Stimulated activated CD4-positive, alpha-beta T cell treated with anti-CD3 and anti-CD28 coated beads, TNF-alpha, amount 100 ng/mL, for 1 hour (primary cell): ENCODE data around the gene UGT1A4.
"Not testable (repeated sequence)": the region's sequence is repeated elsewhere in the genome, so short reads cannot be mapped to it uniquely, and the experiment has no call there.

Source experiments
- DNase-seq, 3 donors: peaks; one replicate each; pipeline ENCODE4 v3.0.0-alpha.2; 2020; ENCODE audit warnings: low read depth in 3 of 3, low spot score in 1 of 3

The UGT1A4 gene

GRCh38 chr2:233746475-233747282 is 28.1 kb downstream of the UGT1A4 start:
- DNase-seq: no peak

GRCh38 chr2:233747283-233747544 is 28.7 kb downstream of the UGT1A4 start:
- DNase-seq: no peak

GRCh38 chr2:233750689-233751088 is 32.2 kb downstream of the UGT1A4 start:
- DNase-seq: not testable (repeated sequence)

GRCh38 chr2:233751212-233752009 is 32.9 kb downstream of the UGT1A4 start:
- DNase-seq: not testable (repeated sequence)

GRCh38 chr2:233754872-233755611 is 36.5 kb downstream of the UGT1A4 start:
- DNase-seq: no peak

GRCh38 chr2:233756429-233757081 is 38.0 kb downstream of the UGT1A4 start:
- no peak for DNase-seq

GRCh38 chr2:233758141-233758540 is 39.6 kb downstream of the UGT1A4 start:
- DNase-seq: no peak

- no peak for DNase-seq
Measured at GRCh38 chr2:233758849-233759248, 40.3 kb downstream of the UGT1A4 start.

- DNase-seq: no peak
Measured at GRCh38 chr2:233760043-233760442, 41.5 kb downstream of the UGT1A4 start, which contains the start of gene UGT1A1. Gene UGT1A1 (plus strand): TSS chr2:233760270. CDS start chr2:233760288, 18 bp downstream.

- DNase-seq: no peak
Measured at GRCh38 chr2:233761040-233761769, 42.7 kb downstream of the UGT1A4 start.

GRCh38 chr2:233764264-233764663 is 45.7 kb downstream of the UGT1A4 start:
- DNase-seq: no peak

GRCh38 chr2:233764761-233765160 is 46.2 kb downstream of the UGT1A4 start:
- no peak for DNase-seq

GRCh38 chr2:233766416-233766815 is 47.9 kb downstream of the UGT1A4 start:
- no peak for DNase-seq

GRCh38 chr2:233768076-233768475 is 49.5 kb downstream of the UGT1A4 start:
- no peak for DNase-seq

GRCh38 chr2:233769260-233769659 is 50.7 kb downstream of the UGT1A4 start:
- no peak for DNase-seq

GRCh38 chr2:233772153-233772552 is 53.6 kb downstream of the UGT1A4 start:
- no peak for DNase-seq

- no peak for DNase-seq
Measured at GRCh38 chr2:233772583-233772982, 54.0 kb downstream of the UGT1A4 start.

GRCh38 chr2:233773854-233774253 is 55.3 kb downstream of the UGT1A4 start:
- no peak for DNase-seq

- no peak for DNase-seq
Measured at GRCh38 chr2:233775414-233775813, 56.9 kb downstream of the UGT1A4 start.

- DNase-seq: no peak
Measured at GRCh38 chr2:233778030-233778429, 59.5 kb downstream of the UGT1A4 start, which contains the start of gene MROH2A. Gene MROH2A (plus strand): TSS chr2:233778330. CDS start chr2:233779359, 1,029 bp downstream.
